GM12892 (cell line): ENCODE measurements around the gene LBH.

Source experiments
- DNase-seq: peaks from one replicate; pipeline ENCODE4 v3.0.0; 2011; ENCODE audit not compliant: insufficient read length
- FAIRE-seq: peaks from 2 replicates; lab custom pipeline; 2011; peaks lifted over from hg19 to GRCh38; lab: Jason Lieb, UNC
- POLR2A ChIP-seq: IDR thresholded peaks from 2 replicates; pipeline ENCODE4 v1.6.1; 2011; ENCODE audit warnings: low read depth, low read length, control low read depth
- POLR2AphosphoS5 ChIP-seq: IDR thresholded peaks from 2 replicates; pipeline ENCODE4 v1.6.1; 2011; ENCODE audit warnings: low read depth, low read length, control low read depth
- TAF1 ChIP-seq: IDR thresholded peaks from 2 replicates; pipeline ENCODE4 v1.6.1; 2011; ENCODE audit warnings: low read depth, mild to moderate bottlenecking, control low read depth, low read length, borderline replicate concordance

The LBH gene

DNA sequence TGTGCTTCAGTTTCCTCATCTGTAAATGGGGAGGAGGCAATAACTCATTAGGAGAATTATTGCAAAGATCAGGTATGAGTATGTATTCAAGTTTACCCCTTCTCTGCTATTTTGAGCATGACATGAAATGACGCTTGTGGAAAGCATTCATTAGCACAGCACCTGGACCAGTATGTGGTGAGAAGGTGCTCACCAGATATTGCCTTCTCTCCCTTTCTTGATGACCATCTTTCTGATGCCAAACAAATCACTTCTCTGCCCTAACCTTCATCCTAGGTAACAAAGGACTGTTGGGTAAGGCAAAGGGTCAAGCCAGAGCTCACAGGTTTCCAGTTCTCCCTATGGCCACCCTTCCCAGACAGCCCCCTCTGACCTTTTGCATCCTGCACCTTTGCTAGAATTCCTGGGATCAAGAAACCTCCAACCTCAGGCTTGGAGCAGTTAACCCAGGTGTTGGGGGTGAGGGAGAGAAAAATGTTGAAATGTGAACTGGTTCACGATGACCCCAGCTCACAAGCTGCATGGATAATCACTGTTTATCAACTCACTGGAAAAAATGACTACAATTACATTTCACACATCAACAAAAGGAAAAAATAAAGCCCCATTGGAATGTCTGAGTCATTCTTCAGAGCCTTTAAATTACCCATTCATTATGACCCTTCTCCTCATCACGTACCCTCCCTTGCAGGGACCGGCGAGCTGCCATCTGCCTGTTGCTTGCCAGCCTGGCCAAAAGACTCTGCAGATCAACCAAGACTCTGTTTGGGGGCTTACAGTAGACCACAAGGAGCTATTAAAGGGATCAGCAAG lies 41.6 kb downstream of the LBH start:
- TF ChIP-seq POLR2AphosphoS5 (no peak), TAF1 (no peak)
- no peak for FAIRE-seq
- DNase-seq, result no peak

DNA sequence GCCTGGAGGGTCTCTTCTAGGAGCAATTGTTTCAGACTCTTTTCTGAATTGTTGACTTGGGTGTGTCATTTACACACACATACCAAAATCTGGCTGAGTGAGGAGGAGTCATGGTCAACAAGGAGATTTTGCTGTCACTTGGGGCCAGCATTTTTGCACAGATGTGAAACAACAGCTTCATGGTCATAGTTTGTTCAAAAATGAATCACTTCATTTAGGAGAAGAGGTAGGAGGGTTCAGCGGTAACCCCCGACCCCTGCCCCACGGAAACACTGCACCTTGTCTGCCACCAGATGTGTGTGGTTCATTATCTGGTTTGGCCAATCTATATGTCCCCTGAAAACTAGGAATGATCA lies 42.2 kb downstream of the LBH start:
- TF ChIP-seq TAF1 (no peak), POLR2AphosphoS5 (no peak), POLR2A (no peak)
- DNase-seq (no peak), FAIRE-seq (no peak)

DNA sequence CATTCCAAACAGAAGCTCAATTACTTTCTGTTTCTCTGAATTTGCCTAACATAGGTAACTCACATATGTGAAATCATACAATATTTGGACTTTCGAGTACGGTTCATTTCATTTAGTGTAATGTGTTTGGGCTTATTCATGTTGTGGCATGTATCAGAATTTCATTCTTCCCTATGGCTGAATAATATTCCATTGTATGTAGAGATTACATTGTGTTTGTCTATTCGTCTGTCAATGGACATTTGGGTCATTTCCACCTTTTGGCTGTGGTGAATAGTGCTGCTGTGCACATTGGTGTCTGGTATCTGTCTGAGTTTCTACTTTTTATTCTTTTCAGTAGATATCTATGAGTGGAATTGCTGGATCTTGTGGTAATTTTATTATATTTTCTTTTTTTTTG lies 43.9 kb downstream of the LBH start:
- no peak for DNase-seq
- FAIRE-seq, result no peak
- no peak for TF ChIP-seq TAF1
- TF ChIP-seq POLR2AphosphoS5, result no peak
- no peak for TF ChIP-seq POLR2A

DNA sequence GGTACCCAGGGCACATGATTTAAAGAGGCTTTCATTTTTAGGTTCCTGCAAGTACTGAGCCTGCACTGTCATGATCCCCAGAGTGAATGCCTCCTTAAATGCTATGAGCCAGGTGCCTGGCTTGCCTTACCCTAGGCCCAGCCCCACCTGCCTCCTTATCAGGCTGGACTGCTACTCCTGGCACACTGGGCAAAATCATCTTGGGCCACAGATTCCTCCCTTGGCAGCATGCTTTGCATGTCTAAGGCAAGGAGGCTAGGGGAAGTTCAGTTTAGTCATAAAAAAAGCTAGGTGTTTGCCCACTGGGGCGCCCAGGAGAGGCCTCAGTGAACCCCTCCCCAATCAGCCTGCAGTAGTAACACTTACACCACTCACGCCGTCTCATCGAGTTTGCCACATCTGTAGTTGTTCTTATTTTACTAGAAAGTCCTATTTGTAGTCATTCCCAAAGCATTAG lies 45.1 kb downstream of the LBH start:
- FAIRE-seq (peak; percentile 71), DNase-seq (no peak)
- TF ChIP-seq POLR2A (no peak), POLR2AphosphoS5 (no peak), TAF1 (no peak)

DNA sequence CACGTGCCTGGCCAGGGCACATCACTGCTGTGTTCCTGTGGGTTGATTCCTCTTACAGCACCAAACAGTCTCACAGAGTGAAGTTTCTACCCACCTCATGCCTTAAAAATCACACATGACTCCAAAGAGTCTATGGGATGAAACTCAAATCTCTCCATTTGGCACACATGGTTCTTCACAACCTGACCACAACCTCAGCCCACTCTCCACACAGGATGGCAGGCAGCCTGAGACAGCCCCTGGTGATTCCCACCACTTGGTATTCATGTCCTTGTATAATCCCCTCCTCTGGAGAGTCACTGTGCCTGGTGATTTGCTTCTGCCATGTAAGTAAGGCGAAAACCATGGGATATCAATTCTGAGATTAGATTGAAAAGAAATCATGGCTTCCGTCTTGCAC lies 46.2 kb downstream of the LBH start:
- DNase-seq, result no peak
- FAIRE-seq, result no peak
- no peak for TF ChIP-seq POLR2AphosphoS5
- no peak for TF ChIP-seq TAF1
- TF ChIP-seq POLR2A, result no peak

DNA sequence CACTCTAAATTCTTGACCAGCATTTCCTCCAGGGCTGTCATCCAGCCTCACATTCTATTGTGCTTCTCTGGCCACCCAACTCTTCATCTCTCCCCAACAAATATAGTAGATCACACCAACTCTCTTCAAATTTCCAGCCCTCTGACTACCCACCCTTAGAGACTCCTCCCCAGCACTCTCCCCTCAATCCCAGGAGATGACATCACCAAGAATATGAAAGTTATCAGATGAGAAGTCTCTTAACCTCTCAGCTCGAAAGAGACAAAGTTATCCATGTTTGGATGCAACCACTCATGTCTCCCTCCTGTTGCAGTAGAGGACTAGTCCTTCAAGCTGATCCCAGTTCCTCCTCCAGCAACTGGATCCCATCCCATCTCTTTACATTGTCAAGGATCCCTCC lies 47.1 kb downstream of the LBH start:
- DNase-seq (no peak), FAIRE-seq (no peak)
- no peak for TF ChIP-seq TAF1
- no peak for TF ChIP-seq POLR2AphosphoS5
- no peak for TF ChIP-seq POLR2A

DNA sequence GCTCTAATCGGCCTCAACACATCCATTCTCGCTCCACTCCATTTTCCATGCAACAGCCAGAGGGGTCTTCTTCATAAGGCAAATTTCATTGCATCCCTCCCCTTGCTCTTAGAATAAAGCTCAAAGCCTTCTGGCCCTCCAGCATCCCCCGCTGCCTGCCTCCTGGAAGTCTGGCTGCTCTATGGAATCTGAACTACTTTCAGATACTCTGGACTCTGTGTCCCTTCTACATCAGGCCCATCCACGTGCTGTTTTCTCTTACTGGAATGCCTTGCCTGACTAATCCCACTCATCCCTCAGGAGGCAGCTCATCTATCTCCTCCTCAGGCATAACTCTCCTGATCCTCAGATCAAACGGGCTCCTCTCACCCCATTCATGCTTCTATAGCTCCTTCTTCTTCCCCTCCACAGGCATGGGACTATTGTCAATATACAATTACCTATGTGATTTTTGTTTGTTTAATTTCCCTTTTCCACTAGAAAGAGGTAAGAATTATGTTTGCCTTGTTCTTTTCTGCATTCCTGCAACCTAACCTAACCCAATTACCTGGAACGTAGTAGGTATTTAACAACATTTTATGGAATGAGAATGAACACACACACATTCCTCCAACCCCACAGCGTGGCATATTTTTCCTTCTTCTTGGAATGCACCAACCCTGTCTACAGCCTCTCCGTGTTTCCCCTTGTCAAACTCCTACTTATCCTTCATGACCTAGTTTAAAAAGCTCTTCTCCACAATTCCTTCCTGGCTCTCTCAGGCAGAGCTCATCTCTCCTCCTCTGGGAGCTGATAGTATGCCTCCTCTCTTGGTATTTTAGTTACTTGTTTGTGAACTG lies 49.5 kb downstream of the LBH start:
- DNase-seq (no peak), FAIRE-seq (no peak)
- TF ChIP-seq POLR2A (no peak), POLR2AphosphoS5 (no peak), TAF1 (no peak)

DNA sequence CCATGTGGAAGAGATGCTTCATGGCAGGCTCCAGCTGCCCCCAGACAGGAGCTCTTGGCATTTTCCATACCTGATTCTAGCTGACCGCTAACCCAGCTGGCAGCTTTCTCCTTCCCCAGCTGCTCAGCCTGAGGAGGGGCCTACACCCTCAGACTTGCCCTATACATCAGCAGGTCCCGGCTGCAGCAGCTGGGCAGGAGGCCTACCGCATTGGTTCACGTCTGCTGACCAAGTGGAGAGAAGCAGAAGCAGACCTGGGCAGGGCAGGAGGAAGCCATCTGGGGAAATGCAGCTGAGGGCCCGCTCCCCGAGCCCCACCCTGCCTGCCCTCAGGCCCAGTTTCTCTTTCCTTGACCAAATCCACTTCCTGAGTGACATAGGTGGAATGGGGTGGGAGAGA lies 50.7 kb downstream of the LBH start:
- DNase-seq (no peak), FAIRE-seq (no peak)
- TF ChIP-seq POLR2AphosphoS5 (no peak), POLR2A (no peak), TAF1 (no peak)

DNA sequence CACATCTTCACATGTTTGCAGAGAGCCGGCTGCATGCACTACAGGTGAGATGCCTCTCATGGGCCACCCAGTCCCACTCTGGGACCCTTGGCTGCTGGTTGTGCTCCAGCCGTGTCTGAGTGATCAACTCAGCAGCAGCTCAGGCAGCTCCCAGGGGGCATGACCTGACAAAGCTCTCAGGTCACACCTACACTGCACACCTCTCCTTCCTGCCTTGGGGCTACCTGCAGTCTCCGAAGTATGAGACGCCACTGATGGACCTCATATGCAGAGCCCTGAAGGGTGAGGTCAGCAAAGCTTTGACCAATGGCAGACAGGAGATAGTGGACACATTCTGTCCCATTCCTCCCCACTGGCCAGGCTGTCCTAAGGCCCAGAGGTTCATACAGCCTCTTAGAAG lies 51.4 kb downstream of the LBH start:
- DNase-seq (no peak), FAIRE-seq (no peak)
- TF ChIP-seq POLR2AphosphoS5, result no peak
- no peak for TF ChIP-seq TAF1
- TF ChIP-seq POLR2A, result no peak

DNA sequence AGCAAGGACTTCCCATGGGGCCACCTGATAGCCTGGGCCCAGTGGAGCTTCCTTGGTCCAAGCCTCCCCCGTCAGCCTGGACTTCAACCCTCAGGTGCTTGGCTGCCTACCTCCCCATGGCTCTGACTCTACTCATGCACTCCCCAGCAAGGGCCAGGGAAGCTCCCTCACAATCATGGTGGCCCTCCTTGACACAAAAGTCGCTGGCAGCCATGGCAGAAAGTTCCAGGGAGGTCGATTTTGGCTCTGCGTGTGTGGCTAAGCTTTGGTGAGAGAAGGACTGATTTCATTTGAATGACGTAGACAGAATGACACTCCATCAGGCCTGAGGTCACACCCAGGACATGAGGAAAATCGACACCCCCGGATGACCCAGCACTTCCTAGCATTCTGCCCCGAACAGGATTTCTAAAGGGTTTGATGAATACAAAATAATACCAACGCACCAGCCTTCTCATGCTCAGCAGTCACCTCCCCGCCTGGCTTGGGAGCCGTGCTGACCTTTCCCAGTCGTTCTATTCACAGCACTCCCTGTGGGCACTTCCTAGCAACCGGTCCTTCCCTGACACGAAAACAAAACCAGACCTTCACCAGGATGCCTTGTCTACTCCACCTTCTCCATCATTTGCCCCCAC lies 52.7 kb downstream of the LBH start:
- no peak for TF ChIP-seq TAF1
- TF ChIP-seq POLR2A, result no peak
- no peak for TF ChIP-seq POLR2AphosphoS5
- DNase-seq, result no peak
- FAIRE-seq, result no peak

DNA sequence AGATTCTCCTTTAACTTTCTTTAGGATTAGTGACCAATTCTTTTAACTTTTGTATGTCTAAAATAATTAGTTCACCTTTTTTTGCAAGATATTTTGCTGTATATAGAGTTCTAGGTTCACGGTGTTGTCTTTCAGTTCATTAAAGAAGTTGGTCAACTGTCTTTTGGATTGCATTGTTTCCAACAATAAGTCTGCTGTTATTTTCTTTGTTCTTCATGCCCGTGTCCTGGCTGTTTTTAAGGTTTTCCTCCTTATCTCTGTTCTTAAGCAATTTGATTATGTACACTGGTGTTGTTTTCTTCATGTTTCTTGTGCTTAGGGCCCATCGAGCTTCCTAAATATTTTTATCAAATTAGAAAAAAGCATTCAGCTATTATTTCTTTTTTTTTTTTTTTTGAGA lies 54.4 kb downstream of the LBH start:
- no peak for DNase-seq
- TF ChIP-seq POLR2AphosphoS5 (no peak), POLR2A (no peak), TAF1 (no peak)
- no peak for FAIRE-seq

DNA sequence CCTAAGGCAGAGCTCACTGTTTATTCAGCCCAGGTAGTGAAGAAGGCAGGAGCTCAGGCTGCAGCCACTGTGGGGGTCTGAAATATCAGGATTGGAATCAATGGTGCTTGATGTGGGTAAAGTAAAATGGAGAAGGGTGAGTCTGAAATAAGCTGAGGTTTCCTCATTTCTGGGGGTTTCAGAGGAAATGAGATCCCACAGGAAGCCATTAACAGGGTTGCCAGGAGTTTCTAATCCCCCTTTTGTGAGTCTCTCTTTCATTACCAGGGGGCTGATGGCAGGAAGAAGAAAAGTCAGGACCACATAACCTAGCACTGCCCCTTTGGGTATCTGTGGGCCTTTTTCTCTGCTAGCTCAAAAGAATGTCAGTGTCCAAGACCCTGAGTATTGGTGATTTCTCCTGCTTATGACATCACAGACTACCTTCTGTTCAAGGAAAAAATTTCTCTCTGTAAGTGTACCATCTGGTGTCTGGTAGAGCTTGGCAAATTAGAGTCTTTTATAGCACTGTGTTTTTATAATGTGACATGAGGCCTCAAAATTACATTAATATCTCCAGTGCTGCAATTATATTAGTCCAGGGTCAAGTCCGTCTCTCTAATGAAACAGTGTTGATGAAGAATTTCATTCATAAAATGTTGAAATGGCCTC lies 56.0 kb downstream of the LBH start:
- TF ChIP-seq POLR2A (no peak), POLR2AphosphoS5 (no peak), TAF1 (no peak)
- FAIRE-seq, result peak; percentile 78
- no peak for DNase-seq
